ENCODE measurements around the gene LAMTOR2. TPM values are rescaled to one million over a fixed set of nuclear protein-coding genes. Genes with fewer than 3 reads are reported as not detected.

LAMTOR2 gene
- total and polyA plus RNA-seq, 2 experiments from 2014 or later: 67.3 to 108 TPM

GRCh38 chr1:156081917-156082308, 27.3 kb downstream of the LAMTOR2 start (continued):
- no peak for TF ChIP-seq ZNF331 (CRISPR knock-in tag; IDR thresholded peaks at IDR 0.05; ENCODE audit: low read depth)
- no peak for TF ChIP-seq JUNB (IDR thresholded peaks at IDR 0.05; ENCODE audit: unreplicated experiment)
- TF ChIP-seq EZH2 (IDR thresholded peaks at IDR 0.05; ENCODE audit: low read depth, unreplicated experiment): no peak
- TF ChIP-seq POLR2AphosphoS5 (IDR thresholded peaks at IDR 0.05; ENCODE audit: low read depth): no peak
- TF ChIP-seq STAT1 (IDR thresholded peaks at IDR 0.05; ENCODE audit: unreplicated experiment): no peak
- TF ChIP-seq, protein P1, sequence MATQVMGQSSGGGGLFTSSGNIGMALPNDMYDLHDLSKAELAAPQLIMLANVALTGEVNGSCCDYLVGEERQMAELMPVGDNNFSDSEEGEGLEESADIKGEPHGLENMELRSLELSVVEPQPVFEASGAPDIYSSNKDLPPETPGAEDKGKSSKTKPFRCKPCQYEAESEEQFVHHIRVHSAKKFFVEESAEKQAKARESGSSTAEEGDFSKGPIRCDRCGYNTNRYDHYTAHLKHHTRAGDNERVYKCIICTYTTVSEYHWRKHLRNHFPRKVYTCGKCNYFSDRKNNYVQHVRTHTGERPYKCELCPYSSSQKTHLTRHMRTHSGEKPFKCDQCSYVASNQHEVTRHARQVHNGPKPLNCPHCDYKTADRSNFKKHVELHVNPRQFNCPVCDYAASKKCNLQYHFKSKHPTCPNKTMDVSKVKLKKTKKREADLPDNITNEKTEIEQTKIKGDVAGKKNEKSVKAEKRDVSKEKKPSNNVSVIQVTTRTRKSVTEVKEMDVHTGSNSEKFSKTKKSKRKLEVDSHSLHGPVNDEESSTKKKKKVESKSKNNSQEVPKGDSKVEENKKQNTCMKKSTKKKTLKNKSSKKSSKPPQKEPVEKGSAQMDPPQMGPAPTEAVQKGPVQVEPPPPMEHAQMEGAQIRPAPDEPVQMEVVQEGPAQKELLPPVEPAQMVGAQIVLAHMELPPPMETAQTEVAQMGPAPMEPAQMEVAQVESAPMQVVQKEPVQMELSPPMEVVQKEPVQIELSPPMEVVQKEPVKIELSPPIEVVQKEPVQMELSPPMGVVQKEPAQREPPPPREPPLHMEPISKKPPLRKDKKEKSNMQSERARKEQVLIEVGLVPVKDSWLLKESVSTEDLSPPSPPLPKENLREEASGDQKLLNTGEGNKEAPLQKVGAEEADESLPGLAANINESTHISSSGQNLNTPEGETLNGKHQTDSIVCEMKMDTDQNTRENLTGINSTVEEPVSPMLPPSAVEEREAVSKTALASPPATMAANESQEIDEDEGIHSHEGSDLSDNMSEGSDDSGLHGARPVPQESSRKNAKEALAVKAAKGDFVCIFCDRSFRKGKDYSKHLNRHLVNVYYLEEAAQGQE (IDR thresholded peaks at IDR 0.05; ENCODE audit: unreplicated experiment): no peak

DNA sequence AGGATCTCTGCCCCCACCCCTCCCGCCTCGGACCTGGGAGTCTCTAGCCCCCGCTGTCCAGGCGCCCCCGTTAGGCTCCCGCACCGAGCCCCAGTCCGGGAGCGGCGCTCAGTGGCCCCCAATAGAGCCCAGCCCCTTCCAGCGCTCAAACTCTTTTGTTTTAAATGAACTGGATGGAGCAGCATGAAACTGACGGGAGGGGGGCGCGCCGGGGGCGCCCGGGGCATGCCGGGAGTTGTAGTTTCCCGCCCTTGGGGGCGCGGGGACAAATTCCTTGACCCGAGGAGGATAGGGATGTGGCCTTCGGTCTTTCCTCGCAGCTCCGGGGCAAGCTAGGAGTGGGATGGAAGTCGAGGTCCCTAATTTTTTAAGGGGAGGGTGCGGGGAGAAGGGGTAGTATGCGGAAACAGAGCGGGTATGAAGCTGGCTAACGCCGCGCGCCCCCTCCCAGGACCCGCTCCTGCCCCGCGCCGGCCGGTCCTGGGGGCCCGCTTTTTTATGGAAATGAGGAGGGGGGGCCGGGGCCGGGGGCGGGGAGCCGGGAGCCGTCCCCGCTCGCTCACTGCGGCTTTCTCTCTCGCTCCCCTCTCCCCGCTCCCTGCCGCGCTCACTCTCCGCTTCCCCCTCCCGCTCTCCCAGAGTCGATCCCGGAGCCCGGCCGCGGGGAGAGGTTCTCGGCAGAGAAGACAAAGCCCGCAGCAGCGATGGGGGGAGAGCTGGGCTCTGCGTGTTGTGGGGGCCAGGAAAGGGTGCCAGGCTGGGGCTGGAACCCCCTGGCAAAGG, 27.9 kb downstream of the LAMTOR2 start, which contains the start of gene MEX3A:
TSS of gene MEX3A (minus strand) at position 157 of the 783 bp plus-strand sequence. CDS start 467 bp downstream, outside the sequence.
- Mint-ChIP-seq H3K4me3 (peak within 1 kb of the TSS; percentile 96), H3K27ac (peak within 1 kb of the TSS; percentile 96), H3K27me3 (ENCODE audit: insufficient read depth, low read depth, poor library complexity) (peaks cover 22% of the 10 kb centered on the region), H3K9me3 (peaks cover 3% of the 10 kb centered on the region; the same call in 1 of the 3 replicates), H3K36me3 (ENCODE audit: low read depth) (peaks cover 23% of the 10 kb centered on the region), H3K4me1 (peaks cover 60% of the 10 kb centered on the region)
- H3K4me1 ChIP-seq (ENCODE audit: insufficient read depth): peaks cover 56% of the 10 kb centered on the region
- peak within 1 kb of the TSS; percentile 95 for H3K27ac ChIP-seq (ENCODE audit: low read depth)
- H2AFZ ChIP-seq: peak within 1 kb of the TSS; percentile 76; the same call in 1 of the 2 replicates
- peak; percentile 73 for ATAC-seq
- H3K4me2 ChIP-seq: peak within 1 kb of the TSS; percentile 99
- peaks cover 50% of the 10 kb centered on the region for H3K79me2 ChIP-seq (replicated peaks; ENCODE audit: insufficient read depth)
- peak; percentile 98 for DNase-seq (ENCODE audit: low spot score)
- H3K36me3 ChIP-seq (ENCODE audit: insufficient read depth): no peaks in the 10 kb centered on the region; the same call in 1 of the 2 replicates
- no peaks in the 10 kb centered on the region for H3K9me2 ChIP-seq (ENCODE audit: insufficient read depth)
- peaks cover 41% of the 10 kb centered on the region for H3F3A ChIP-seq (replicated peaks; ENCODE audit: low read depth)
- H4K20me1 ChIP-seq (replicated peaks; ENCODE audit: insufficient read depth): peaks cover 32% of the 10 kb centered on the region
- H3K4me3 ChIP-seq: peak within 1 kb of the TSS; percentile 99
- H3K27me3 ChIP-seq (ENCODE audit: insufficient read depth): no peaks in the 10 kb centered on the region
- TF ChIP-seq, protein P2, sequence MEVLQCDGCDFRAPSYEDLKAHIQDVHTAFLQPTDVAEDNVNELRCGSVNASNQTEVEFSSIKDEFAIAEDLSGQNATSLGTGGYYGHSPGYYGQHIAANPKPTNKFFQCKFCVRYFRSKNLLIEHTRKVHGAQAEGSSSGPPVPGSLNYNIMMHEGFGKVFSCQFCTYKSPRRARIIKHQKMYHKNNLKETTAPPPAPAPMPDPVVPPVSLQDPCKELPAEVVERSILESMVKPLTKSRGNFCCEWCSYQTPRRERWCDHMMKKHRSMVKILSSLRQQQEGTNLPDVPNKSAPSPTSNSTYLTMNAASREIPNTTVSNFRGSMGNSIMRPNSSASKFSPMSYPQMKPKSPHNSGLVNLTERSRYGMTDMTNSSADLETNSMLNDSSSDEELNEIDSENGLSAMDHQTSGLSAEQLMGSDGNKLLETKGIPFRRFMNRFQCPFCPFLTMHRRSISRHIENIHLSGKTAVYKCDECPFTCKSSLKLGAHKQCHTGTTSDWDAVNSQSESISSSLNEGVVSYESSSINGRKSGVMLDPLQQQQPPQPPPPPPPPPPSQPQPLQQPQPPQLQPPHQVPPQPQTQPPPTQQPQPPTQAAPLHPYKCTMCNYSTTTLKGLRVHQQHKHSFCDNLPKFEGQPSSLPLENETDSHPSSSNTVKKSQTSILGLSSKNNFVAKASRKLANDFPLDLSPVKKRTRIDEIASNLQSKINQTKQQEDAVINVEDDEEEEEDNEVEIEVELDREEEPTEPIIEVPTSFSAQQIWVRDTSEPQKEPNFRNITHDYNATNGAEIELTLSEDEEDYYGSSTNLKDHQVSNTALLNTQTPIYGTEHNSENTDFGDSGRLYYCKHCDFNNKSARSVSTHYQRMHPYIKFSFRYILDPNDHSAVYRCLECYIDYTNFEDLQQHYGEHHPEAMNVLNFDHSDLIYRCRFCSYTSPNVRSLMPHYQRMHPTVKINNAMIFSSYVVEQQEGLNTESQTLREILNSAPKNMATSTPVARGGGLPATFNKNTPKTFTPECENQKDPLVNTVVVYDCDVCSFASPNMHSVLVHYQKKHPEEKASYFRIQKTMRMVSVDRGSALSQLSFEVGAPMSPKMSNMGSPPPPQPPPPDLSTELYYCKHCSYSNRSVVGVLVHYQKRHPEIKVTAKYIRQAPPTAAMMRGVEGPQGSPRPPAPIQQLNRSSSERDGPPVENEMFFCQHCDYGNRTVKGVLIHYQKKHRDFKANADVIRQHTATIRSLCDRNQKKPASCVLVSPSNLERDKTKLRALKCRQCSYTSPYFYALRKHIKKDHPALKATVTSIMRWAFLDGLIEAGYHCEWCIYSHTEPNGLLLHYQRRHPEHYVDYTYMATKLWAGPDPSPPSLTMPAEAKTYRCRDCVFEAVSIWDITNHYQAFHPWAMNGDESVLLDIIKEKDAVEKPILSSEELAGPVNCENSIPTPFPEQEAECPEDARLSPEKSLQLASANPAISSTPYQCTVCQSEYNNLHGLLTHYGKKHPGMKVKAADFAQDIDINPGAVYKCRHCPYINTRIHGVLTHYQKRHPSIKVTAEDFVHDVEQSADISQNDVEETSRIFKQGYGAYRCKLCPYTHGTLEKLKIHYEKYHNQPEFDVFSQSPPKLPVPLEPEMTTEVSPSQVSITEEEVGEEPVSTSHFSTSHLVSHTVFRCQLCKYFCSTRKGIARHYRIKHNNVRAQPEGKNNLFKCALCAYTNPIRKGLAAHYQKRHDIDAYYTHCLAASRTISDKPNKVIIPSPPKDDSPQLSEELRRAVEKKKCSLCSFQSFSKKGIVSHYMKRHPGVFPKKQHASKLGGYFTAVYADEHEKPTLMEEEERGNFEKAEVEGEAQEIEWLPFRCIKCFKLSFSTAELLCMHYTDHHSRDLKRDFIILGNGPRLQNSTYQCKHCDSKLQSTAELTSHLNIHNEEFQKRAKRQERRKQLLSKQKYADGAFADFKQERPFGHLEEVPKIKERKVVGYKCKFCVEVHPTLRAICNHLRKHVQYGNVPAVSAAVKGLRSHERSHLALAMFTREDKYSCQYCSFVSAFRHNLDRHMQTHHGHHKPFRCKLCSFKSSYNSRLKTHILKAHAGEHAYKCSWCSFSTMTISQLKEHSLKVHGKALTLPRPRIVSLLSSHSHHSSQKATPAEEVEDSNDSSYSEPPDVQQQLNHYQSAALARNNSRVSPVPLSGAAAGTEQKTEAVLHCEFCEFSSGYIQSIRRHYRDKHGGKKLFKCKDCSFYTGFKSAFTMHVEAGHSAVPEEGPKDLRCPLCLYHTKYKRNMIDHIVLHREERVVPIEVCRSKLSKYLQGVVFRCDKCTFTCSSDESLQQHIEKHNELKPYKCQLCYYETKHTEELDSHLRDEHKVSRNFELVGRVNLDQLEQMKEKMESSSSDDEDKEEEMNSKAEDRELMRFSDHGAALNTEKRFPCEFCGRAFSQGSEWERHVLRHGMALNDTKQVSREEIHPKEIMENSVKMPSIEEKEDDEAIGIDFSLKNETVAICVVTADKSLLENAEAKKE (CRISPR knock-in tag; IDR thresholded peaks at IDR 0.05): no peak
- no peak for TF ChIP-seq CTCF (conservative IDR thresholded peaks at IDR 0.05; ENCODE audit: low read depth in 2 of 2)
- TF ChIP-seq, protein P1 (IDR thresholded peaks at IDR 0.05; ENCODE audit: unreplicated experiment): no peak
- peak; percentile 46 for TF ChIP-seq POLR2AphosphoS5 (IDR thresholded peaks at IDR 0.05; ENCODE audit: low read depth)
